ENCODE measurements around the gene ALAS1. TPM values are rescaled to one million over a fixed set of nuclear protein-coding genes. Genes with fewer than 3 reads are reported as not detected.

ALAS1 gene
- total and polyA plus RNA-seq, 2 experiments from 2014 or later: 17.8 to 42.8 TPM

GRCh38 chr3:52188556-52188955 is 9.4 kb upstream of the ALAS1 start:
- TF ChIP-seq ZNF114 (CRISPR knock-in tag; IDR thresholded peaks at IDR 0.05): no peak
- TF ChIP-seq ZNF331 (CRISPR knock-in tag; IDR thresholded peaks at IDR 0.05; ENCODE audit: low read depth): no peak
- no peaks in the 10 kb centered on the region for H3K9me3 Mint-ChIP-seq
- ATAC-seq (no peak), DNase-seq (ENCODE audit: low spot score) (no peak)
- H3K4me1 ChIP-seq (ENCODE audit: insufficient read depth): no peaks in the 10 kb centered on the region
- H3K4me3 ChIP-seq: no peak overlapping the region
- no peak overlapping the region for H3K4me2 ChIP-seq
- no peaks in the 10 kb centered on the region for H3K9me2 ChIP-seq (ENCODE audit: insufficient read depth)
- no peak overlapping the region for H3K27ac ChIP-seq (ENCODE audit: low read depth)
- no peaks in the 10 kb centered on the region for H3K36me3 Mint-ChIP-seq (ENCODE audit: low read depth)
- H3K4me1 Mint-ChIP-seq: peaks cover 5% of the 10 kb centered on the region; the same call in 1 of the 3 replicates
- 0 out of 2 replicates have a peak, but pooled peaks cover 4% of the 10 kb centered on the region for H3F3A ChIP-seq (replicated peaks; ENCODE audit: low read depth)
- H3K27me3 ChIP-seq (ENCODE audit: insufficient read depth): no peaks in the 10 kb centered on the region
- H3K4me3 Mint-ChIP-seq: no peak overlapping the region
- H4K20me1 ChIP-seq (replicated peaks; ENCODE audit: insufficient read depth): no peaks in the 10 kb centered on the region
- H3K27ac Mint-ChIP-seq: no peak overlapping the region
- H2AFZ ChIP-seq: no peak overlapping the region
- peaks cover 22% of the 10 kb centered on the region for H3K27me3 Mint-ChIP-seq (ENCODE audit: insufficient read depth, low read depth, poor library complexity)
- H3K36me3 ChIP-seq (ENCODE audit: insufficient read depth): no peaks in the 10 kb centered on the region
- H3K79me2 ChIP-seq (replicated peaks; ENCODE audit: insufficient read depth): no peaks in the 10 kb centered on the region

- Histone ChIP-seq H3K9me2 (ENCODE audit: insufficient read depth) (no peaks in the 10 kb centered on the region), H2AFZ (0 out of 2 replicates have a peak overlapping the region, but pooled peaks have one; percentile 14), H3K27ac (ENCODE audit: low read depth) (no peak overlapping the region), H3K36me3 (ENCODE audit: insufficient read depth) (no peaks in the 10 kb centered on the region), H3K4me1 (ENCODE audit: insufficient read depth) (no peaks in the 10 kb centered on the region), H3K27me3 (ENCODE audit: insufficient read depth) (no peaks in the 10 kb centered on the region), H4K20me1 (replicated peaks; ENCODE audit: insufficient read depth) (no peaks in the 10 kb centered on the region), H3K79me2 (replicated peaks; ENCODE audit: insufficient read depth) (no peaks in the 10 kb centered on the region), H3F3A (replicated peaks; ENCODE audit: low read depth) (0 out of 2 replicates have a peak, but pooled peaks cover 4% of the 10 kb centered on the region), H3K4me2 (no peak overlapping the region), H3K4me3 (no peak overlapping the region)
- peaks cover 5% of the 10 kb centered on the region; the same call in 1 of the 3 replicates for H3K4me1 Mint-ChIP-seq
- DNase-seq (ENCODE audit: low spot score) (no peak), ATAC-seq (no peak; the same call in 2 of the 3 replicates)
- no peaks in the 10 kb centered on the region for H3K36me3 Mint-ChIP-seq (ENCODE audit: low read depth)
- H3K4me3 Mint-ChIP-seq: no peak overlapping the region
- peaks cover 18% of the 10 kb centered on the region for H3K27me3 Mint-ChIP-seq (ENCODE audit: insufficient read depth, low read depth, poor library complexity)
- no peak overlapping the region for H3K27ac Mint-ChIP-seq
- no peaks in the 10 kb centered on the region for H3K9me3 Mint-ChIP-seq
- TF ChIP-seq ZNF114 (CRISPR knock-in tag; IDR thresholded peaks at IDR 0.05) (no peak), REST (IDR thresholded peaks at IDR 0.05; ENCODE audit: unreplicated experiment) (no peak), CREB1 (CRISPR knock-in tag; IDR thresholded peaks at IDR 0.05; ENCODE audit: low read depth) (no peak), POLR2AphosphoS5 (IDR thresholded peaks at IDR 0.05; ENCODE audit: low read depth) (no peak), JUNB (IDR thresholded peaks at IDR 0.05; ENCODE audit: unreplicated experiment) (no peak), EZH2 (IDR thresholded peaks at IDR 0.05; ENCODE audit: low read depth, unreplicated experiment) (no peak), ZNF331 (CRISPR knock-in tag; IDR thresholded peaks at IDR 0.05; ENCODE audit: low read depth) (no peak), ETS1 (IDR thresholded peaks at IDR 0.05) (no peak), ZNF462 (CRISPR knock-in tag; IDR thresholded peaks at IDR 0.05) (no peak), STAT1 (IDR thresholded peaks at IDR 0.05; ENCODE audit: unreplicated experiment) (no peak)
Observed at GRCh38 chr3:52190294-52191074, 7.5 kb upstream of the ALAS1 start.

All from GM23338 (cell line).